Kidney (tissue), 14 donors: ENCODE data around the gene STARD5. TPM values are rescaled to one million over a fixed set of nuclear protein-coding genes. Genes with fewer than 3 reads are reported as not detected.

ENCODE experiments used
- DNase-seq, 5 donors: peaks; one replicate each; pipeline ENCODE4 v3.0.0-alpha.2; 2013 to 2020
- FAIRE-seq: peaks from 2 replicates; lab custom pipeline; 2012; peaks lifted over from hg19 to GRCh38; lab: Jason Lieb, UNC
- H3K27ac ChIP-seq, 2 donors: one replicate each; pipeline ENCODE4 v1.7.0; 2013; ENCODE audit warnings: low read depth in 2 of 2, low read length in 2 of 2, inconsistent platforms in 1 of 2
- H3K27me3 ChIP-seq: one replicate; pipeline ENCODE4 v1.7.1; 2013; ENCODE audit warnings: low read length, inconsistent platforms; ENCODE audit not compliant: control insufficient read depth, insufficient read depth
- H3K36me3 ChIP-seq, 3 donors: one replicate each; pipeline versions ENCODE4 v1.7.0 to v1.7.1; 2013; ENCODE audit warnings: low read length in 3 of 3, control low read depth in 1 of 3, inconsistent platforms in 1 of 3; ENCODE audit not compliant: insufficient read depth in 3 of 3, control insufficient read depth in 2 of 3
- H3K4me1 ChIP-seq, 3 donors: one replicate each; pipeline versions ENCODE4 v1.7.0 to v1.7.1; 2013; ENCODE audit warnings: low read length in 3 of 3, inconsistent platforms in 1 of 3, low read depth in 1 of 3; ENCODE audit not compliant: control insufficient read depth in 2 of 3, insufficient read depth in 2 of 3
- H3K4me3 ChIP-seq, 3 donors: one replicate each; pipeline versions ENCODE4 v1.7.0 to v1.8.1; 2013; ENCODE audit warnings: low read length in 3 of 3, control low read depth in 1 of 3, inconsistent platforms in 1 of 3
- H3K9ac ChIP-seq, 3 donors: one replicate each; pipeline versions ENCODE4 v1.7.0 to v1.7.1; 2013; ENCODE audit warnings: low read length in 3 of 3, control low read depth in 1 of 3, inconsistent platforms in 1 of 3
- H3K9me3 ChIP-seq, 3 donors: one replicate each; pipeline versions ENCODE4 v1.7.0 to v1.7.1; 2013; ENCODE audit warnings: low read length in 3 of 3, control low read depth in 1 of 3, inconsistent platforms in 1 of 3; ENCODE audit not compliant: control insufficient read depth in 2 of 3, insufficient read depth in 1 of 3
- intact Hi-C: fragments of 100-400 bp; cut with DNase I; formaldehyde crosslinking; loops from one replicate; pipeline ENCODE4 v1.11.1; 2022
- polyA plus RNA-seq: library from polyadenylated mRNA; stranded (reverse); fragments of 350-450 nt; fragmentation: Illumina TruSeq; extraction: RNeasy Lipid Tissue Mini Kit (QIAGEN cat#74804); gene quantifications from one replicate; pipeline ENCODE4 v1.2.3, GENCODE V29; 2014; ENCODE audit warnings: low read depth, low replicate concordance; ENCODE audit not compliant: insufficient read depth
- total RNA-seq: library from RNA; stranded (reverse); fragmentation: NEBNext Ultra II Directional; extraction: Animal tissue kit (Norgen Biotek cat#: 25700); gene quantifications from one replicate; pipeline ENCODE4 v1.2.1, GENCODE V29; 2021
- TF ChIP-seq, protein P1 (sequence below): IDR thresholded peaks from 3 replicates; pipeline ENCODE4 v1.5.1; 2012; ENCODE audit warnings: mild to moderate bottlenecking, moderate library complexity, borderline replicate concordance; ENCODE audit not compliant: insufficient read depth; ENCODE audit errors: extremely low read depth
- donor health status: control.
- donor health status: control.
- donor health status: control.
- donor health status: control.
- donor health status: control.
- donor health status: DM: yes; HTN: yes; CAD: no.
- donor health status: Normal renal cell carcinoma (clear cell type).

STARD5 gene
- total and polyA plus RNA-seq, 2 donors from 2014 or later = 3.2 to 4.1 TPM

DNA sequence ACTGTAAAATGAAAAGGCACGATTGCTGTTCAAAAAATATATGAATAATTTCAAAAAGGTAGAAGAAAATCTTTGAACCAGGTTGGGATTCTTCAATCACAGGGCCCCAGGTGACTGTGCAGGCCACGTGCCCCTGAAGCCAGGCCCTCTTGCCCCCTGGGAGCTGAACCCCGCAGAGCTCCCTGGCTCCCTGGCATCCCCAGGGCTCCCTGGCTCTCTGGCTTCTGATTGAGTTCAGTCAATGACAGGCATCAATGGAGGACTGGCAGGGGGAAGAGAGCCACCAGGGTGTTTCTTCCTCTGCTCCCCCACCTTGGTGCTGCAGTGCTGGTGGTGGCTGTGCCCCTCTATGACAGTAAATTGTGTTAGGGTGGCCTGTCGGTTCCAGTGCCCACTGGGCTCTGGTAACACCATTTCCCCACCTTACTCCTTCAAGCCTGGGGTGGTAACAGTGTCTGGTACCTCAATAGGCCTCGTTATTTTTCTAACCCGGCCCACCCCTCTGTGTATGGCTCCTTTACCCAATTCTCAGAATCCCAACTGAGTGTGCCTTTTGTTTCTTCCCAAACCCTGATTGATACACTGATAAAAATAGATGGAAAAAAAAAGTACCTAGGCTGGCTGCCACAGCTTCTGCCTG lies 62.6 kb downstream of the STARD5 start:
- no peak overlapping the region for H3K27ac ChIP-seq
- intact Hi-C loops = loop anchor here (10.0 kb wide), 2 partner anchors 106 to 156 kb away; no protein-coding TSS in a partner anchor
- peaks cover 0 to 8% (median 4%) of the 10 kb centered on the region in 3 donors for H3K4me1 ChIP-seq
- DNase-seq (no peak), FAIRE-seq (no peak)
- H3K9me3 ChIP-seq = no peaks in the 10 kb centered on the region
- no peaks in the 10 kb centered on the region for H3K27me3 ChIP-seq
- TF ChIP-seq, protein P1, sequence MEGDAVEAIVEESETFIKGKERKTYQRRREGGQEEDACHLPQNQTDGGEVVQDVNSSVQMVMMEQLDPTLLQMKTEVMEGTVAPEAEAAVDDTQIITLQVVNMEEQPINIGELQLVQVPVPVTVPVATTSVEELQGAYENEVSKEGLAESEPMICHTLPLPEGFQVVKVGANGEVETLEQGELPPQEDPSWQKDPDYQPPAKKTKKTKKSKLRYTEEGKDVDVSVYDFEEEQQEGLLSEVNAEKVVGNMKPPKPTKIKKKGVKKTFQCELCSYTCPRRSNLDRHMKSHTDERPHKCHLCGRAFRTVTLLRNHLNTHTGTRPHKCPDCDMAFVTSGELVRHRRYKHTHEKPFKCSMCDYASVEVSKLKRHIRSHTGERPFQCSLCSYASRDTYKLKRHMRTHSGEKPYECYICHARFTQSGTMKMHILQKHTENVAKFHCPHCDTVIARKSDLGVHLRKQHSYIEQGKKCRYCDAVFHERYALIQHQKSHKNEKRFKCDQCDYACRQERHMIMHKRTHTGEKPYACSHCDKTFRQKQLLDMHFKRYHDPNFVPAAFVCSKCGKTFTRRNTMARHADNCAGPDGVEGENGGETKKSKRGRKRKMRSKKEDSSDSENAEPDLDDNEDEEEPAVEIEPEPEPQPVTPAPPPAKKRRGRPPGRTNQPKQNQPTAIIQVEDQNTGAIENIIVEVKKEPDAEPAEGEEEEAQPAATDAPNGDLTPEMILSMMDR = no peak
- H3K4me3 ChIP-seq = no peak overlapping the region
- H3K36me3 ChIP-seq = no peaks in the 10 kb centered on the region
- no peak overlapping the region for H3K9ac ChIP-seq

DNA sequence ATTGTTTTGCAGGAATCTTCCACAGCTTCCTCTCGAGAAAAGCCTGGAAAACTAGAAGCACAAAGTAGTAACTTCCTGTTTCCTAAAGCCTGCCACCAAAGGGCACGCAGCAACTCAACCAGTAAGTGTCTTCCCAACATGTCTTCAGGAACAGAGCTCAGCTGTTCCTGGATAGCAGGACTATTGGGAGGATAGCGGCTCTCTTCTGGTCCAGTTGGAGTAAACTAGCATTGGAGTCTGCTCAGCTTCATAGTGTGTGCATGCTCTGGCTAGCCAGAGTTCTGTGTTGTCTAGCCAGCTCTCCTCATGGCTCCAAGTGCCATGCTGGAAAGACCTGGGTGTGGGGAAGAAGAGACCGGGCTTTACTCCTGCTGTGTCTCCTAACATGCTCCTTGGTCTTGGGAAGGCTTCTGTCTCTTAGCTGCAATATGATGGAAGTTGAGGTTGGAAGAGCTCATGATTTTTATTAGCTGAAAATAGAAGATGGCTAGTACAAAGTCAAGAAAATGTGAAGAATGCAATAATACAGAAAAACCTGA lies 64.1 kb downstream of the STARD5 start:
- no peaks in the 10 kb centered on the region for H3K9me3 ChIP-seq
- H3K27ac ChIP-seq = no peak overlapping the region
- intact Hi-C loops = loop anchor here (10.0 kb wide), 2 partner anchors 105 to 155 kb away; no protein-coding TSS in a partner anchor
- H3K9ac ChIP-seq = no peak overlapping the region
- no peaks in the 10 kb centered on the region for H3K4me1 ChIP-seq
- no peak for FAIRE-seq
- H3K36me3 ChIP-seq = no peaks in the 10 kb centered on the region
- H3K27me3 ChIP-seq = no peaks in the 10 kb centered on the region
- TF ChIP-seq, protein P1 = no peak
- DNase-seq = no peak
- no peak overlapping the region for H3K4me3 ChIP-seq

Other genes with a start within 250 kb of the STARD5 start
- gene CFAP161, start 189.9 kb downstream of the STARD5 start, total RNA-seq = 0.50 TPM
- not detected for gene CFAP161, start 189.9 kb downstream of the STARD5 start, polyA plus RNA-seq
- 19.9 TPM for gene IL16, start 127.3 kb downstream of the STARD5 start, total RNA-seq
- 1.4 TPM for gene IL16, start 127.3 kb downstream of the STARD5 start, polyA plus RNA-seq
- gene TMC3, start 50.1 kb upstream of the STARD5 start, total RNA-seq = not detected
- not detected for gene TMC3, start 50.1 kb upstream of the STARD5 start, polyA plus RNA-seq